Stimulated activated CD8-positive, alpha-beta memory T cell treated with anti-CD3 and anti-CD28 coated beads, Interleukin-4, amount 100 ng/mL, for 48 hours (primary cell): ENCODE data around the gene RNF151.
"Not testable (repeated sequence)": the region's sequence is repeated elsewhere in the genome, so short reads cannot be mapped to it uniquely, and the experiment has no call there.

Source experiments
- DNase-seq: peaks from one replicate; pipeline ENCODE4 v3.0.0-alpha.2; 2020

The RNF151 gene

GRCh38 chr16:2009791-2010510 lies 43.3 kb downstream of the RNF151 start, which contains the start of gene ZNF598:
ZNF598 (minus strand) TSS chr16:2009821.
- peak; percentile 83 for DNase-seq

- DNase-seq = not testable (repeated sequence)
Measured at GRCh38 chr16:2011726-2012125, 45.1 kb downstream of the RNF151 start.

- DNase-seq = no peak
Measured at GRCh38 chr16:2013527-2013926, 46.9 kb downstream of the RNF151 start.

GRCh38 chr16:2015117-2015946 lies 48.7 kb downstream of the RNF151 start:
- DNase-seq = no peak

- DNase-seq = no peak
Measured at GRCh38 chr16:2015947-2016208, 49.2 kb downstream of the RNF151 start.

- DNase-seq = peak; percentile 61
Measured at GRCh38 chr16:2016407-2016922, 49.8 kb downstream of the RNF151 start.
